CD4-positive, alpha-beta memory T cell (primary cell): ENCODE results near the gene MOCS1. TPM values are rescaled to one million over a fixed set of nuclear protein-coding genes. Genes with fewer than 3 reads are reported as not detected.

Experiments used
- CTCF ChIA-PET: fragments of 350-600 bp; sonication (Branson Sonifier 250); formaldehyde crosslinking; loops from one replicate; lab custom pipeline; 2021; ENCODE audit warnings: inconsistent platforms; ENCODE audit not compliant: partially characterized antibody; lab: Charles Lee
- POLR2A ChIA-PET: fragments of 350-600 bp; sonication (Branson Sonifier 250); formaldehyde crosslinking; loops from one replicate; lab custom pipeline; 2021; ENCODE audit not compliant: partially characterized antibody; lab: Charles Lee
- DNase-seq, 5 donors: peaks; one replicate each; pipeline versions ENCODE4 v3.0.0 to v3.0.0-alpha.2; 2020 to 2022; ENCODE audit warnings: mixed read lengths in 1 of 5
- H3K27ac ChIP-seq: one replicate; pipeline ENCODE4 v1.7.0; 2013; ENCODE audit warnings: low read depth, low read length
- H3K27me3 ChIP-seq: 2 replicates; pipeline ENCODE4 v1.7.0; 2013; ENCODE audit warnings: mild to moderate bottlenecking, low read length, moderate library complexity; ENCODE audit not compliant: insufficient read depth
- H3K36me3 ChIP-seq: 2 replicates; pipeline ENCODE4 v1.7.0; 2013; ENCODE audit warnings: mild to moderate bottlenecking, low read length, moderate library complexity; ENCODE audit not compliant: insufficient read depth
- H3K4me1 ChIP-seq: 2 replicates; pipeline ENCODE4 v1.7.0; 2013; ENCODE audit warnings: mild to moderate bottlenecking, low read length, moderate library complexity; ENCODE audit not compliant: insufficient read depth
- H3K4me3 ChIP-seq, 2 donors: one replicate each; pipeline ENCODE4 v1.7.0; 2013; ENCODE audit warnings: low read length in 2 of 2, mild to moderate bottlenecking in 1 of 2
- H3K9me3 ChIP-seq, 2 donors: one replicate each; pipeline ENCODE4 v1.7.0; 2013; ENCODE audit warnings: low read length in 2 of 2, control low read depth in 1 of 2; ENCODE audit not compliant: control insufficient read depth in 1 of 2
- H3K27ac Mint-ChIP-seq, 7 donors: one replicate each; pipeline ENCODE4 v1.8.0; 2020 to 2021; ENCODE audit warnings: mixed read lengths in 7 of 7, mild to moderate bottlenecking in 6 of 7, inconsistent platforms in 3 of 7, moderate library complexity in 3 of 7
- H3K27me3 Mint-ChIP-seq, 2 donors: one replicate each; pipeline ENCODE4 v1.8.0; 2020 to 2021; ENCODE audit warnings: mixed read lengths in 2 of 2
- H3K36me3 Mint-ChIP-seq, 2 donors: one replicate each; pipeline ENCODE4 v1.8.0; 2020 to 2021; ENCODE audit warnings: mixed read lengths in 2 of 2, inconsistent platforms in 1 of 2, mild to moderate bottlenecking in 1 of 2
- H3K4me1 Mint-ChIP-seq, 4 donors: one replicate each; pipeline ENCODE4 v1.8.0; 2020 to 2021; ENCODE audit warnings: mixed read lengths in 4 of 4, mild to moderate bottlenecking in 1 of 4
- H3K4me3 Mint-ChIP-seq, 8 donors: one replicate each; pipeline ENCODE4 v1.8.0; 2020 to 2021; ENCODE audit warnings: mixed read lengths in 8 of 8, mild to moderate bottlenecking in 7 of 8, moderate library complexity in 6 of 8, inconsistent platforms in 3 of 8
- H3K9me3 Mint-ChIP-seq, 8 donors: one replicate each; pipeline ENCODE4 v1.8.0; 2020 to 2021; ENCODE audit warnings: mixed read lengths in 8 of 8, mild to moderate bottlenecking in 5 of 8, inconsistent platforms in 3 of 8, moderate library complexity in 1 of 8
- intact Hi-C: fragments of 100-400 bp; cut with micrococcal nuclease; formaldehyde crosslinking; loops from one replicate; pipeline ENCODE4 v1.15.1; 2023
- polyA plus RNA-seq, 2 donors: library from polyadenylated mRNA; unstranded; fragments of 300-500 nt; fragmentation: Illumina TruSeq; gene quantifications; one replicate each; pipeline ENCODE4 v1.2.3, GENCODE V29; 2021
- total RNA-seq, 2 experiments: library from RNA; stranded (reverse); gene quantifications; one replicate each; pipeline ENCODE4 v1.2.3, GENCODE V29; 2021

MOCS1 gene
- total and polyA plus RNA-seq, 4 experiments from 2014 or later = 0.11 to 0.80 (median 0.36) TPM

GRCh38 chr6:39896701-39897100 is 37.6 kb downstream of the MOCS1 start:
- ChIA-PET CTCF (no interaction called here), POLR2A (no interaction called here)
- Histone ChIP-seq H3K36me3 (no peaks in the 10 kb centered on the region), H3K9me3 (no peaks in the 10 kb centered on the region), H3K4me3 (no peak overlapping the region), H3K27me3 (no peaks in the 10 kb centered on the region), H3K4me1 (no peaks in the 10 kb centered on the region), H3K27ac (no peak overlapping the region)
- peaks cover 5% of the 10 kb centered on the region in 2 donors for H3K27me3 Mint-ChIP-seq
- H3K36me3 Mint-ChIP-seq = no peaks in the 10 kb centered on the region
- H3K4me3 Mint-ChIP-seq = no peak overlapping the region
- H3K27ac Mint-ChIP-seq = no peak overlapping the region
- intact Hi-C loops = no loop called here
- H3K4me1 Mint-ChIP-seq = no peaks in the 10 kb centered on the region
- H3K9me3 Mint-ChIP-seq = no peaks in the 10 kb centered on the region
- no peak for DNase-seq

GRCh38 chr6:39893286-39893685 is 41.0 kb downstream of the MOCS1 start:
- Histone ChIP-seq H3K9me3 (no peaks in the 10 kb centered on the region), H3K4me3 (no peak overlapping the region), H3K4me1 (no peaks in the 10 kb centered on the region), H3K27ac (no peak overlapping the region), H3K27me3 (no peaks in the 10 kb centered on the region), H3K36me3 (no peaks in the 10 kb centered on the region)
- no peaks in the 10 kb centered on the region for H3K36me3 Mint-ChIP-seq
- no peak overlapping the region for H3K4me3 Mint-ChIP-seq
- peaks cover 2 to 4% of the 10 kb centered on the region in 2 donors for H3K27me3 Mint-ChIP-seq
- no peak overlapping the region for H3K27ac Mint-ChIP-seq
- CTCF ChIA-PET = interaction anchor here (1.0 kb wide), 1 partner anchor 14 kb away, joined by 5 read pairs; no protein-coding TSS in a partner anchor
- H3K9me3 Mint-ChIP-seq = no peaks in the 10 kb centered on the region
- no peaks in the 10 kb centered on the region for H3K4me1 Mint-ChIP-seq
- POLR2A ChIA-PET = no interaction called here
- intact Hi-C loops = no loop called here
- no peak for DNase-seq

GRCh38 chr6:39892490-39893129 is 41.7 kb downstream of the MOCS1 start:
- H3K36me3 ChIP-seq = no peaks in the 10 kb centered on the region
- CTCF ChIA-PET = interaction anchor here (1.0 kb wide), 1 partner anchor 13 kb away, joined by 5 read pairs; no protein-coding TSS in a partner anchor
- H3K4me1 ChIP-seq = no peaks in the 10 kb centered on the region
- intact Hi-C loops = no loop called here
- no peaks in the 10 kb centered on the region for H3K9me3 ChIP-seq
- H3K27me3 ChIP-seq = no peaks in the 10 kb centered on the region
- Mint-ChIP-seq H3K9me3 (no peaks in the 10 kb centered on the region), H3K27ac (no peak overlapping the region), H3K36me3 (no peaks in the 10 kb centered on the region), H3K4me1 (no peaks in the 10 kb centered on the region), H3K4me3 (no peak overlapping the region), H3K27me3 (peaks cover 2 to 4% of the 10 kb centered on the region in 2 donors)
- H3K4me3 ChIP-seq = no peak overlapping the region
- POLR2A ChIA-PET = no interaction called here
- H3K27ac ChIP-seq = no peak overlapping the region
- no peak for DNase-seq

- Histone ChIP-seq H3K27me3 (no peaks in the 10 kb centered on the region), H3K36me3 (no peaks in the 10 kb centered on the region), H3K4me1 (no peaks in the 10 kb centered on the region), H3K4me3 (no peak overlapping the region), H3K27ac (no peak overlapping the region), H3K9me3 (no peaks in the 10 kb centered on the region)
- CTCF ChIA-PET = no interaction called here
- intact Hi-C loops = no loop called here
- Mint-ChIP-seq H3K27me3 (peaks cover 2 to 4% of the 10 kb centered on the region in 2 donors), H3K4me1 (no peaks in the 10 kb centered on the region), H3K27ac (no peak overlapping the region), H3K4me3 (no peak overlapping the region), H3K9me3 (no peaks in the 10 kb centered on the region), H3K36me3 (no peaks in the 10 kb centered on the region)
- DNase-seq = no peak
- POLR2A ChIA-PET = no interaction called here
These were observed 42.3 kb downstream of the MOCS1 start for GRCh38 chr6:39891976-39892375.

GRCh38 chr6:39891353-39891752 is 42.9 kb downstream of the MOCS1 start:
- ChIA-PET CTCF (interaction anchor here (1.0 kb wide), 1 partner anchor 25 kb away, joined by 3 read pairs; no protein-coding TSS in a partner anchor), POLR2A (no interaction called here)
- peaks cover 2 to 3% of the 10 kb centered on the region in 2 donors for H3K27me3 Mint-ChIP-seq
- H3K4me1 ChIP-seq = no peaks in the 10 kb centered on the region
- H3K36me3 Mint-ChIP-seq = no peaks in the 10 kb centered on the region
- H3K4me3 Mint-ChIP-seq = no peak overlapping the region
- DNase-seq = no peak
- no peaks in the 10 kb centered on the region for H3K4me1 Mint-ChIP-seq
- no peaks in the 10 kb centered on the region for H3K9me3 ChIP-seq
- no peak overlapping the region for H3K27ac Mint-ChIP-seq
- H3K27ac ChIP-seq = no peak overlapping the region
- intact Hi-C loops = no loop called here
- no peaks in the 10 kb centered on the region for H3K36me3 ChIP-seq
- no peaks in the 10 kb centered on the region for H3K27me3 ChIP-seq
- H3K4me3 ChIP-seq = no peak overlapping the region
- no peaks in the 10 kb centered on the region for H3K9me3 Mint-ChIP-seq

GRCh38 chr6:39889229-39889628 is 45.0 kb downstream of the MOCS1 start:
- DNase-seq = no peak
- Histone ChIP-seq H3K27me3 (no peaks in the 10 kb centered on the region), H3K9me3 (no peaks in the 10 kb centered on the region), H3K27ac (no peak overlapping the region), H3K4me1 (no peaks in the 10 kb centered on the region), H3K4me3 (no peak overlapping the region), H3K36me3 (no peaks in the 10 kb centered on the region)
- Mint-ChIP-seq H3K27me3 (peaks cover 2 to 3% of the 10 kb centered on the region in 2 donors), H3K4me1 (no peaks in the 10 kb centered on the region), H3K27ac (no peak overlapping the region), H3K4me3 (no peak overlapping the region), H3K36me3 (no peaks in the 10 kb centered on the region), H3K9me3 (no peaks in the 10 kb centered on the region)
- intact Hi-C loops = no loop called here
- ChIA-PET CTCF (no interaction called here), POLR2A (no interaction called here)

GRCh38 chr6:39887692-39888450 is 46.4 kb downstream of the MOCS1 start:
- H3K4me1 ChIP-seq = no peaks in the 10 kb centered on the region
- H3K27me3 ChIP-seq = no peaks in the 10 kb centered on the region
- no peaks in the 10 kb centered on the region for H3K36me3 ChIP-seq
- ChIA-PET POLR2A (no interaction called here), CTCF (no interaction called here)
- no peak overlapping the region for H3K4me3 Mint-ChIP-seq
- H3K27ac ChIP-seq = no peak overlapping the region
- no peaks in the 10 kb centered on the region for H3K4me1 Mint-ChIP-seq
- peaks cover 2 to 5% of the 10 kb centered on the region in 2 donors for H3K27me3 Mint-ChIP-seq
- no peaks in the 10 kb centered on the region for H3K36me3 Mint-ChIP-seq
- H3K9me3 Mint-ChIP-seq = no peaks in the 10 kb centered on the region
- DNase-seq = no peak
- H3K27ac Mint-ChIP-seq = no peak overlapping the region
- intact Hi-C loops = no loop called here
- H3K4me3 ChIP-seq = no peak overlapping the region
- no peaks in the 10 kb centered on the region for H3K9me3 ChIP-seq
